Neural progenitor cell (in vitro differentiated cells): ENCODE data around the gene H3-3A.
A peak's percentile ranks its signal among the peaks of the same experiment; 100 is the strongest.

ENCODE experiments used
- EZH2 ChIP-seq: fragments of 200-600 bp; sonication (generic); IDR thresholded peaks from 2 replicates; pipeline ENCODE4 v1.6.1; 2017; ENCODE audit warnings: antibody characterized with exemption, mild to moderate bottlenecking, moderate library complexity
- TF ChIP-seq, protein P1 (sequence below): fragments of 200-600 bp; sonication (generic); IDR thresholded peaks from 2 replicates; pipeline ENCODE4 v1.5.1; 2017; ENCODE audit warnings: antibody characterized with exemption, mild to moderate bottlenecking

DNA sequence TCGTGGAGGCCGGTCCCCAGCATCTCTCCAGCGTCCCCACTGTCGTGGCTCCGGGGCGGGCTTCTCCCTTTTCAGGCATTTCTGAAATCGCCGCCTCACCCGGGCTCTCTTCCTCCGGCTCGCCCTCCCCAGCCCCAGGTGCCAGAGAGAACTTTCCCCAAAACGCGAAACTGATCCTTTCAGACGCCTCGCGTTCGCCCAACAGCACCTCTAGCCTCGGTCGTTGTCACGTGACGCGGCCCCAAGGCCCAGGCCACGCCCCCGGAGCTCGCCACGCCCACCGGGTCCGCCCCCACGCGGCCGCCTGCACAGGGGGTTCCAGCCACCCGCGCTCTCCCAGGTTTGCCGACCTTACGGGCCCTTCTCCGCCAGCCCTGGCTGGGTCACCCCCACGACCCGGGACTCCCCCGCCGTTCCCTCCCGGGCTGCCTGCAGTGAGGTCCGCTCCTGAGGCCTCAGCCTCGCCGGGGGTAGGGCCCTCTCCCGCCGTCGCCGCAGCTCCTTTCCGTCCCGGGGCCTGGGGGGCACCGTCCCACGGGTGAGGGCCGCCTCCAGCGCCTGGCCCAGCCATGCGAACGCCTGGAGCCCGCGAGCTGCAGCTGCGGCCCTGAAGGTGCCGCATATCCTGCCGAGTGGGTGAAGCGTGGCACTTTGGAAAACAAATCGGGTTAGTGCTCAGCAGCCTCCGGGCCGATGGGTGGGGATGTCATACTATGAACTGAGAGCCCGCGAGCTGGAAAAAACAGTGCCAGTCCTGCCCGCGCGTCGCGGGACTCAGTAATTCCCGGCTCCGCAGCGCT is 21.0 kb downstream of the H3-3A start:
- TF ChIP-seq, protein P1, sequence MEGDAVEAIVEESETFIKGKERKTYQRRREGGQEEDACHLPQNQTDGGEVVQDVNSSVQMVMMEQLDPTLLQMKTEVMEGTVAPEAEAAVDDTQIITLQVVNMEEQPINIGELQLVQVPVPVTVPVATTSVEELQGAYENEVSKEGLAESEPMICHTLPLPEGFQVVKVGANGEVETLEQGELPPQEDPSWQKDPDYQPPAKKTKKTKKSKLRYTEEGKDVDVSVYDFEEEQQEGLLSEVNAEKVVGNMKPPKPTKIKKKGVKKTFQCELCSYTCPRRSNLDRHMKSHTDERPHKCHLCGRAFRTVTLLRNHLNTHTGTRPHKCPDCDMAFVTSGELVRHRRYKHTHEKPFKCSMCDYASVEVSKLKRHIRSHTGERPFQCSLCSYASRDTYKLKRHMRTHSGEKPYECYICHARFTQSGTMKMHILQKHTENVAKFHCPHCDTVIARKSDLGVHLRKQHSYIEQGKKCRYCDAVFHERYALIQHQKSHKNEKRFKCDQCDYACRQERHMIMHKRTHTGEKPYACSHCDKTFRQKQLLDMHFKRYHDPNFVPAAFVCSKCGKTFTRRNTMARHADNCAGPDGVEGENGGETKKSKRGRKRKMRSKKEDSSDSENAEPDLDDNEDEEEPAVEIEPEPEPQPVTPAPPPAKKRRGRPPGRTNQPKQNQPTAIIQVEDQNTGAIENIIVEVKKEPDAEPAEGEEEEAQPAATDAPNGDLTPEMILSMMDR, result no peak
- TF ChIP-seq EZH2, result peak; percentile 61
